ENCODE data around the gene RRP8.

RRP8 gene

DNA sequence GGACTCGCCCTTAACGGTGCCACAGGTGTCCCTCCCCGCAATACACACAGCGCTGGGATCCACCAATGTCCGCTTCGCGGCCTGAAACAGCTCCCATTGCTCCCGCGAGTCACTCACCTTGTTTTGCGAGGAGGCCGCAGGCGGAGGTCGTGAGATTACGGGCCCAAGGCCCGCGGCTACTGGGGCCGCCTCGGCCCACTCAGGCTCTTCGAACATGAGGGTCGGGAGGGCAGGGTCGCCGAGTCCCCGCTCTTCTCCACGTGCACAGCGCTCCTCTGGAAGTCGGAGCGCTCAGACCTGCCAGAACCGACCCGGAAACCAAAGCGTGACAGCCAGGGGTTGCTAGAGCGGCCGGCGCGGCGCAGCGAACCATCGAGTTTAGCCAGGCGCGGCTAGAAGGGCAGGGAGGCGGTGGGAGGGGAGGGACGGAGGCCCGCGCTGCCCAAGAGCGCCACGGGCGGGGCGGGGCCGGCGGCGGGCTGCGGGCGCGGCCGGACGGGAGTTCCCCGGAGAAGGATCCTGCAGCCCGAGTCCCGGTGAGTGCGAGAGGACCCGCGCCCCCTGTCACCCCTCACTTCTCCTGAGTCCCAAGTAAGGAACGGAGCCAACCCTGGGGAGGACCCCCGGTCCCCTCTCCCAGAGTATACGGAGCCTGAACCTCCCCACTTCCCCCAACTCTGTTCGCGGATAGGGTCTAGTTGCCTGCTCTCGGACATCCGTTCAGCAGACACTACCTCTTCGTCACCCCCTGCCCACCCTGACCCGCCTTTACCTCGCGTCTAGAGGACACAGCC, at the start of gene RRP8, which contains the start of gene ILK:
Gene RRP8, minus strand, starts transcription at position 330 of the 794 bp plus-strand sequence. Its CDS starts 114 bp downstream, at position 216.
Gene ILK, plus strand, starts transcription at position 488 of the 794 bp plus-strand sequence. CDS start 498 bp downstream, outside the sequence.
- peak; percentile 94 for DNase-seq (ENCODE audit: low spot score)

DNA sequence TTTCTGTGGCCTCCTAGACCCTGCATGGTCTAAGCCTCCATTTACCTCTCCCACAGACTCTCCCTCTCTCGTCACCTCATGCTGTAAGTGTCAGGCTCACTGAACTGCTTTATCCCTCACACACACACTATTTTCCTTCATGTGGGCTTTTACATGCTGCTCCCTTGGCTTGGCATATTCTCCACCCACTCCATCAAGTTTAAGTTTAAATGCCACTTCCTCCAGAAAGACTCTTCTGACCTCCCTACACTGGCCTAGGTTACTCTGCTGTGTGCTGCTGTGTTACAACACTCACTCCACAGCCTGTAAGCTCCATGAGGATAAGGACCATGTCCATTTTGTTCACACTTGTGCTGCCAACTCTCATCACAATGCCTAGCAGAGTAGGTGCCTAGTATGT, 49.7 kb upstream of the RRP8 start:
- no peak for DNase-seq (ENCODE audit: low spot score)

DNA sequence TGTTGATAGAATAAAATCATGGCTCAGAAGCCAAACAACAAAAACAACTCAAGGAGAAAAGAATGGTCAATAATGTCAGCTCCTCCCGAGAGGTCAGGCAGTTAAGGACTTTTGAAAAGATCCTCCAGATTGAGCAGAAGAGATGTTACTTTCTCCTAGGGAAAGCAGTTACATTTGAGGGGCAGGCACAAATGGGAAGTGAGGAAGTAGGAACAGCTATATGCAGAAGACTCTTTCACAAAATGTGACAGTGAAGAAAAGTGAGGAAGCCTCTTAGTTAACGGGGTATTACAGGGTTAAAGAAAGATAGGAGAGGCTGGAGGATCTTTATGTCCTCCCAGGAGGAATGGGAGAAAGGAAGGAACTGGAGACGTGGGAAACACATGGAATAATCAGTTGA, 48.8 kb upstream of the RRP8 start:
- DNase-seq (ENCODE audit: low spot score) = no peak

DNA sequence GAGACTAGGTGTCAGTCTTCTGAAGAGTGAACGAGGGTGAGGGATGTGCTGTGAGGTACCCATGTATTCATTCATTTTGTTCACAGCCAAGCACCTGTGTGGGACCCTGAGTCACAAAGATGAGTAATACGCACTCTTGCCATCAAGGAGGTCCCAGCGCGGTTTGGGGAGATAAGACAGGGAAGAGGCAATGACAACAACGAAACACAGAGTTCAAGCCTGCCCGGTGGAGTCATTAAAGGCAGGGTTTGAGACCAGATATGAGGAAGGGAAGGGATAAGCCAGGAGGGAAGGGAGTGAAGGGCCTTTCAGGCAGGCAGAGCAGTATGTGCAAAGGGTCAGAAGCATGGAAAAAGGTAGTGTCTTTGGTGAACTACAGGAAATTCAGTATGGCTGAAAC, 47.6 kb upstream of the RRP8 start:
- DNase-seq (ENCODE audit: low spot score) = no peak

DNA sequence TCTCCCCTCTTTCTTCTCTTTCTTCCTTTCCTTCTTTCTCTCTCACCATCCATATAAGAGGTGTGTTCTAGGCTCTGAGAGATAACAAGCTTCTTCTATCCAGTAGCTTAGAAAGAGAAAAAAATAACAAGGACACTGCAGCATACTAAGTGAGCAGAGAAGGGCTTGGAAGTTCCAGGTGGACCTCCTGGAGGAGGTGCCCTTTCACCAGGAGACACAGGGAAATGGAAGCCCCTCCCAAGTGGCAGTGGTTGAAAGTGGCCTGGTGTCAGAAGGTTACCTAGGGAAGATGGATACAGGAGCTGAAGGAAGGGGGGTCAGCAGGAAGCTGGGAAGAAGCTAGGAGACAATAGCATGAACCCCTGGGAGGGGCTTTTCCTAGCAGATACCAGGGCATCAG, 46.7 kb upstream of the RRP8 start:
- DNase-seq (ENCODE audit: low spot score) = no peak

DNA sequence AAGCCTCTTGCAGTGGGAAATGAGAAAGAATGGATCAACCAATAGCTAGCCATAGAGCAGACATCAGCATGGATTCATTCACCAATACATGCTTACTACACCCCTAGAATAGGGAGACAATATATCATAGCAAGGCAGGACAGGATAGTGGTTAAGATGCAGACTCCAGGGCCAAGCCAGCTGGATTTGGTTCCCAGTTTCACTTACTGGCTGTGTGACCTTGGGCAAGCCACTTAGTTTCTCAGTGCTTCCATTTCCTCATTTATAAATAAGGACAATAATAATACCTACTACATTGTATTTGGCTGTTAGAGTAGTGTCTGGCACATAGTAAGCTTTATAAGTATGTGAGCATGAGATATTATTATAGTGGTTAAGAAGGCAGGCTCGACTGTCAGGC, 45.1 kb upstream of the RRP8 start:
- DNase-seq (ENCODE audit: low spot score) = no peak

DNA sequence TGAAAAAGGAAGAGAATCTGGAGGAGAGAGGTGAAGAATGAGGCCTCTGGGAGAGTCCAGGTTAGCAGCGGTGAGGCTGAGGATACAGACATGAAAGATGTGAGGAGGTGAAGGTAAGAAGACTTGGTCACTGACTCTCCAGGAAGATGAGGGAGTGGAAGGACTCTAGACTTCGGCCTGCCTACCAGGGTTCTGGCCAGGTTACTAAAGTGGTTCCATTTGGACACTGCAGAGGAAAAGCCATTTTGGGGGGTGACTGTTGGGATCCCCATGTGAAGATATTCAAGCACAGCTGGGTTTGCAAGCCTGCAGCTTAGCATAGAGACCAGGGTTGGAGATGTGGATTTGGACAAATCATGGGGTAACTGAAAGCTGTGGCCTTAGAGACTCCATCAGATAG, 44.4 kb upstream of the RRP8 start:
- DNase-seq (ENCODE audit: low spot score) = no peak

DNA sequence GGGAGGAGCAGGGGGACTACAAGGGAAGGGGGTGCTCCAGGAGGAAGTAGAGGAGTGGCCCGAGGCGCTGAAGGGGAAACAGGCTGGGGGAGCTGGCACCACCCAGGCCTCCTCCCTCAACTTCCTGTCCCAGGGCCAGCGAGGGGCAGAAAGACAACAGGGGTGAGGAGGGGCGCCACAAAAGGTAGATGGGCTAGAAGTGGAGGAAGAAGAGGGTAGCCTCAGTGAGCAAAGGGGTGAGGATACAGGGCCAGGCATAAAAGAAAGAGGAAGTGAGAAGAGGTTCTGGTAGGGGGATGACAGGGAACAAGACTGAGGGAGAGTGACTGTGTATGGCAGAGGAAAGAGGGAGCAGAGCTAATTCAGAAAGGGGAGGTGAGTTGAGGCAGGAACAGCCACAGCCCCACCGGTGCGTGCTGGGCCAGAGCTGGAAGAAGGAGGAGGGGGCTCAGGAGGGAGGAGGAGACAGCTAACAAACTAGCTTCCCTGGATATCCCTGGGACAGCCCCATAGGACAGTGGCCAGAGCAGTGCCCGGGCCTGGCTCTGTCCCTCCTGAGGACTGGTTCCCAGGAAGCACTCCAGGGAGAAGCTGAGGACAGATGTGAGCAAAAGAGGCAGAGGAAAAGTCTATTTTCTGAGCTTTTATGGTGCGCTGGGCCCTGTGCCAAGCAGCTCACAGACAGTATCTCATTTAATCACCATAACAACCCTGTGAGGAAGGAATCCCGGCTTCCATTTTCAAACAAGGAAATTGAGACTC, 43.7 kb upstream of the RRP8 start:
- DNase-seq (ENCODE audit: low spot score) = no peak

DNA sequence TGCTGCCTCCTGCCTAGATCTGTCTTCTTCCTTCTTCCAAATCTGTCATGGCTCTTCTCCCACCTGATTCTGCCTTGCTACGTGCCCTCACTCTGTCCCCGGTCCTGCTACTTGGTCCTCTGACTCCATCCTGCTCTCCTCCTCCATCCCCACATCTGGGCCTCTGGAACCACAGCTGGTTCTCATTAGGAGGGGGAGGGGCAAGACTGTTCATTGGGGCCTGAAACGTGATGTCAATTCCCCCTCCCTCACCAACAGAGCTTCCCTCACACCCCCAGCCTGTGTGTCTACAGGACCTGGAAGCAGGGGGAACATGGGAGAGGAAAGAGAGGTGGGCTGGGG, 43.1 kb upstream of the RRP8 start:
- no peak for DNase-seq (ENCODE audit: low spot score)

DNA sequence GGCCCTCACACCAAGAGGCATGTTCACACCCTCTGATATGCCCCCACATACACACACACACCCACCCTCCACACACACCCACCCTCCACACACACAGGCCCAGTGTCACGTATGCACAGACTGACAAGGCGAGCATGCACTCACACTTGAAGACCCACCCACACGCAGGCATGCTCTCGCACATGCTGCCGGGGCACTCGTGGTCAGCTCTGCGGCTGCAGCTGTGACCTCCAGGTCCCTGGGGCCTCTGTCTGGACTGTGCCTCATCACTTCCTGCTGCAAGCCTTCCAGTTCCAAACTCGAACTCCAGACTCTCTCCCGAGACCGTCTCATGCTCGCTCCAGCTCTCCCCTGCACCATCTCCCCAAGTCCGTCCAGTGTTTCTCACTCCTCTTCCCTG, 42.7 kb upstream of the RRP8 start:
- no peak for DNase-seq (ENCODE audit: low spot score)

DNA sequence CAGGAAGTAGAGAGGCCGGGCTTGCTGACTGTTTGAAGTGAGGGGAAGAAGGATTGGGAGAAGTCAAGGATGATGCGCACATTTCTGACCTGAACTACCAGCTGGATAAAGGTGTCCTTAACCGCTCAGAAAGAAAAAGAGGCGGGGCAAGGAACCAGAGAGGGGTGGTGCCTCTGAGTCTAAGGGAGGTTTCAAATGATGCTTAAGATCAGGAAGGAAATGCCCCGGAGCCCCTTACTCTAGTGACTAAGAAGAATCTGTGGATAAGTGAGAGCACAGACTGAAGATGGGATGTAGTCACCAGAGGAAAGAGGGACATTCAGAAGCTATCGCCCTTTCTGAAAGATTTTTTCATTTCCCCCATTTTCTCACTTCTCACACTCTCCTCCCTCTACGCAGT, 39.5 kb upstream of the RRP8 start:
- no peak for DNase-seq (ENCODE audit: low spot score)

DNA sequence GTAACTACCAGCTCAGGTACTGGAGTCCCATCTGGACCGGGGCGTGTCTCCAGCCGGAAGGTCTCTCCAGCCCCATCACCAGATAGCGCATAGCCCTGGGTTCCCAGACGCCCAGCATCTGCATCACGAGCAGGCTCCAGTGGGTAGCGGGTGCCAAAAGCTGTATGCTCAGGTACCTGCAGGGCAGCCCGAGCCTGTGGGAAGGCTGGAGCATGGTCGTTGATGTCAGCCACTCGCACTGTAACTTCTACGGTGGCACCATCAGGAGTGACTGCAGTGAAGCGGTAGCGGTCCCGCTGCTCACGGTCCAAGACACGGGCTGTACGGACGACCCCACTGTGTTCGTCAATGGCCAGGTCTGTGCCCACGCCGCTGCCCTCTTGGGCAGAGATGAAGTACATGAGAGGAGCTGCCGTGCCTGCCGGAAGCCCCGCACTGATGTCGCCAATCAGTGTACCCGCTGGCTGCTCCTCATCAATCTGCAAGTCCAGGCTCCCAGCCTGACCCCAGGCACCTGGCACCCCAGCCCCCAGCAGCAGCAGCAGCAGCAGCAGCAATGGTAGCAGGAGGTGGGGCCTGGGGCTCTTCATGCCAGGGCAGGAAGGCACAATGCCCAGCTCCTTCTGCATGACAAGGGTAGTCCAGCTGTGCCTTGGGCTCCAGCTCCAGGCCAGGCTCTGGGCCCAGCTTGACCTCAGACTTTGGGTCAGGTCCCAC, 37.7 kb upstream of the RRP8 start:
- no peak for DNase-seq (ENCODE audit: low spot score)

DNA sequence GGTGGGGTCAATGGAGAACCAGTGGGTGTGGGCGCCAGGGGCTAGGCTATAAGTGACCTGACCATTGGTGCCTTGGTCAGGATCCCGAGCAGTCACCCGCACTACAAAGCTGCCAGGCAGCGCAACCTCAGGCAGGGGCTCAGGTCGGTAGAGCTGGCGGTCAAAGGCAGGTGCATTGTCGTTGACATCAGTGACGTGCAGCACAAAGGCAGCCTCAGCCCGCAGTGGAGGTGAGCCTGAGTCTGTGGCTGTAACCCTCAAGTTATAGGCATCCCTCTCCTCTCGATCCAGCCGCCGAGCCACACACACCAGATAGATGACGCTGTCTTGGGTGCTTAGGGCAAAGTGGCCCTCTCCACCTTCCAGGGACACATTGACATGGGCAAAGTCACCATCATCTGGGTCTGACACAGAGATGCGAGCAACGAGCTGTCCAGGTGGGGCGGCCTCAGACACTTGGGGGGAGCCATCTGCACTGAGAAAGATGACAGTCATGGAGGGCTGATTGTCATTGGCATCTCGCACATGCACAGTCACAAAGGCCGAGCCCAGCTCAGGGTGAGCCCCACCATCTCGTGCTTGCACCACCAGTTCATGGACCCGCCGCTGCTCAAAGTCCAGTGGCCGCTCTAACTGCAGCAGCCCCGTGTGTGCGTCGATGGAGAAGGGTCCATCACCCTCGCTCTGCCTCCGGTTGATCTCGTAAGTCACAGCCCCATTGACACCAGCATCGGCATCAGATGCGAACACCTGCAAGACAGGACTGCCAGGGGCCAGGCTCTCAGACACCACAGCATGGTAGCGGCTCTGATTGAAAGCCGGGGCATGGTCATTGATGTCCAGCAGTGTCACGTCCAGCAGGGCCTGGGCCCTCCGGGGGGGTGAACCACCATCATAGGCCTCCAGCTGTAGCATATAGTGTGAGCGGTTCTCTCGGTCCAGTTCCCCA, 36.9 kb upstream of the RRP8 start:
- no peak for DNase-seq (ENCODE audit: low spot score)

DNA sequence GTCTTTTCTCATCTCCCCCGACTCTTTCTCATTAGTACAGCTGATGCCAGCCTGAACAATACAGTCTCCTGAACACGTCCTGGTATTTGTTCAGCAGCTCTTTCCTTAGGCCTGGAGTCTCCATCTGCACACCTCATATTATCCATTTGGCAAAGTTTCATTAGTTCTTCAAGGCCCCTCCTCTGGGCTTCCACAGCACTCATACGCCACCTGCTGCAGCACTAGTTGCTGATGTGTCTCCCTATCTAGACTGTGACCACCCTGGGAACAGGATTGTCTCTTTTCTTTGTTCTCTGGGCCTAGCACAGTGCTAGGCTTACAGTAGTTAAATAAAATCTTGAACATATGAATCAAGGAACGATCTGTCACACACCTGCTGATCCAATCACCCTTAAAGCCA, 35.0 kb upstream of the RRP8 start:
- no peak for DNase-seq (ENCODE audit: low spot score)

DNA sequence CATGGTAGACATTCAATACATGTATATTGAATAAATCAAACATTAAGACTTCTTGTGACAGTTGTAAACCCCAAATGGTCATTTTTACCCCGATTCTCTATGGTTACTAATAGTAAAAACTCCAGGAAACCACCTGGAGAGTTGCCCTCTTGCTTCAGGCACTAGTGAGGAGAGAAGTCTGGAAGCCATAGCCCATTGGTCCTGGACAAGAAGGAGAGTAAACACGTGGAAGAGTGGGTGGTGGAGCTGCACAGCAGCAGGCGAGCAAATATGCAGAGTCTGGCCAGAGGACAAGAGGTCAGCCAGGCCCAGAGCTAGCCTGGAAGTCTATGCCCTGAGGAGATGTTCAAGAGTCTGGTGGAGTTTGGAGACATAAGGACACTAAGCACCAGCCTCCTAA, 34.5 kb upstream of the RRP8 start:
- no peak for DNase-seq (ENCODE audit: low spot score)

DNA sequence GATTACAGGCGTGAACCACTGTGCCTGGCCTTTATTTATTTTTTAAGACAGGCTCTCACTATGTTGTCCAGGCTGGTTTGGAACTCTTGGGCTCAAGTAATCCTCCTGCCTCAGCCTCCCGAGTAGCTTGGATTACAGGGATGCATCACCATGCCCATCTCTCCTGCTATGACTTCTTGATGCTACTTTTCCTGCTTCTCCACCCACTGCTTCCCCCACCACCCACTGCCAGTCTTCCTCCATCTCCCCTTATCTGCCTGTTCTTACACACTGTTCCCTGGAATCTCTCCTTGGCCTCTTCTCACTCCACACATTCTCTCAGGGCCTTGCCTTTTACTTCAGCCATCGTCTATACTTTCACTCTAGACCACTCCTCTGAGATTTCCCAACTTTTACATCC, 33.1 kb upstream of the RRP8 start:
- no peak for DNase-seq (ENCODE audit: low spot score)

DNA sequence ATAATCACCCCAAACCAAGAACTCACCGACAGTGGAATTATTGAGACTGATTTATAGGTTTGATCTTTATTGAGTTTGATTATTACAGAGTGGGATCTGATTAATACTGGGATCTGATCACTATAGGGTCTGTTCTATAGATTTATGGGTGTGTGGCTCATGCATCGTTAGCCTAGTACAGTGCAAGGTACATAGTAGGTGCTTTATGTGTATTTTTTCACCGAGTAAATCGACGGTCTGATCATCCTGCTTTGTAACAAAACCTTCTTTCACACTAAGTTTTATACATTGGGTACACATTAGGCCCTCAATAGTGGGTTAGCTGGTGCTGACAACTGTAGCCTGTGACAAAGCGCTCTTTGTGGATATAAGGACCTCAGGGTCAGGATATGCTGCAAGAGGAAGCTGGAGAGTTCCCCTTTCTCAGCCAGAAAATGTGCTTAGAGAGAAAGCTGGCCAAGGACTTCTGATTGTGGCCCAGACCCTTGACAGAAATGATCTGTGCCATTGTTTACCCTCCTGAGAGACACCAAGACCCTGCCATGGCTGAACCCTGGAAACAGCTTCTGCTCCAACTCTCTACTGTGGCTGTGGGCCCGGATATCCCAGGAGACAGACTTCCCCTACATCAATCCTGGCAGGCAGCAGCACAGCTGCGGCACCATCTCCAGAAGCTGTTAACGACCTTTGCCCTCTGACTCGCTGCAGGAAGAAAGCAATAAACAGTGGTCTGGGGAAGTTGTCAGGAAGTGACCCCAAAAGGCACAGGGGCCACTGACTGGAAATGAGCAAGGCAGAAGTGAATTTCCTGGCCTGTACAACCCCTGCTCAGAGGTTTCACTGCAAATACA, 31.9 kb upstream of the RRP8 start:
- DNase-seq (ENCODE audit: low spot score) = no peak

DNA sequence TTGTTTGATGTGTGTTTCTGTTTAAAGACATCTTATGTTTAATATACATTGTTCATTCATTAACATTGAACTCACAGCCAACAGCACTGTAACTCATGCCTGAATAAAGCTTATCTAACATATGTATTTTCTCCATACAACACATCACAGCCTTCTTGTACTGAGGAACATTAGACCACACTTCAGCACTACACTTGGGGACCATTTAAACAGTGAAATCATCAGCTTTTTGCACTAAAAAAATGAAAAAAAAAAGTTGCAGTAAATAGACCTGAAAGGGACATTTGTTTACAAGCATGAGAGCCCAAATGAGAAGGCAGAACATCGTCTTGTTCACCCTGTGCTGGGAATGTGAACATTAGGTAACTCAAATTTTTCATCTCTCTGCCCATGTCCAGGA, 31.1 kb upstream of the RRP8 start:
- DNase-seq (ENCODE audit: low spot score) = no peak

DNA sequence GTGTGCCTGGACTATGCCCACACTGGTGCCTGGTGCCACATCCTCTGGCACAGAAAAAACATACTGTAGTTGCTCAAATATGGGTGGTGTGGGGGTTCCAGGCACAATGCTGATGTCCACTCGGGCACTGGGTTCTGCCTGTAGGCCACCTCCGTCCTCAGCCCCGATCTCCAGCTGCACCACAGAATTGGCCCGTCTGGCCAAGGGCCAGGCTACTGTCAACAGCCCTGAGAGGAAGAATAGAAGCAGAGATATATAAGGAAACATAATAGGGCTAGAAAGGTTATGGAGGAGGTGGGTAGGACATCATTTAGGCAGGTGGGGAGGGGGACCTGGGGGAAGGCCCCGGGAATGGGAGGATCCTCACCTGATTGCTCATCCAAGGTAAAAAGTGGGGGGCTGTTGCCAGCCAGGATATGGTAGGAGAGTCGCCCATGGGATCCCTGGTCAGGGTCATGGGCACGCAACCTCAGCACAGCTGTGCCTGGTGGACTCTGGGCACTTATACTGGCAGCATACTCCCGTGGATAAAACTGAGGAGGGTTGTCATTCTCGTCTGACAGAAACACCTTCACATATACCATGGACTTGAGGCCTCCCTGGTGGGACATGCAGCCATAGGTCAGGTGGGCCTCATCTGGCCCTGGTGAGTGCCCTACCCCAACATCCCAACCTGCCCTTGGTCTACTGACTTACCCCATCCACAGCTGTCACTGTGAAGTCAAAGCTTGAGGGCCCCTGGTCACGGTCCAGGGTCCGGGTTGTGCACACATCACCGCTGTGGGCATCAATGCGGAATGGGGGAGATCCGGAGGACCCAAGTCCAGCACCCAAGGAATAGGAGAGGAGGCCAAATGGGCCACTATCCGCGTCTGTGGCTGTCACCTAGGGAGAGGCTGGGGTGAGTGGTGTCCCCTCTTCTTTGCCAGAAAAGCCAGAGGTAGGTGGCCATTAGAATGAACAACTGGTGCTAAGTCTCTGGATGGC, 30.3 kb upstream of the RRP8 start:
- DNase-seq (ENCODE audit: low spot score) = no peak
